MG63 (cell line): ENCODE measurements around the gene CTNND2. TPM values are rescaled to one million over a fixed set of nuclear protein-coding genes. Genes with fewer than 3 reads are reported as not detected.

Experiments
- DNase-seq: peaks from one replicate; pipeline ENCODE4 v3.0.0-alpha.2; 2020
- H3K27me3 ChIP-seq: fragments of 250-450 bp; sonication (Bioruptor Pico); 2 replicates; pipeline ENCODE4 v1.5.1; 2020; ENCODE audit warnings: mild to moderate bottlenecking, moderate library complexity
- H3K36me3 ChIP-seq: fragments of 250-450 bp; sonication (Bioruptor Pico); 2 replicates; pipeline ENCODE4 v1.5.1; 2020; ENCODE audit warnings: mild to moderate bottlenecking, moderate library complexity
- H3K4me3 ChIP-seq: fragments of 250-450 bp; sonication (Bioruptor Pico); 2 replicates; pipeline ENCODE4 v1.5.1; 2020; ENCODE audit warnings: mild to moderate bottlenecking, moderate library complexity
- H3K9me3 ChIP-seq: fragments of 250-450 bp; sonication (Bioruptor Pico); 2 replicates; pipeline ENCODE4 v1.5.1; 2020; ENCODE audit warnings: mild to moderate bottlenecking, moderate library complexity
- total RNA-seq: library from RNA; depleted of rRNA; stranded (reverse); fragments of >200 nt; shearing (Covaris generic); gene quantifications from 2 replicates; pipeline ENCODE4 v1.2.3, GENCODE V29; 2014; ENCODE audit warnings: low replicate concordance

CTNND2 gene
- total RNA-seq, 1 experiment from 2014 or later: 0.13 TPM

DNA sequence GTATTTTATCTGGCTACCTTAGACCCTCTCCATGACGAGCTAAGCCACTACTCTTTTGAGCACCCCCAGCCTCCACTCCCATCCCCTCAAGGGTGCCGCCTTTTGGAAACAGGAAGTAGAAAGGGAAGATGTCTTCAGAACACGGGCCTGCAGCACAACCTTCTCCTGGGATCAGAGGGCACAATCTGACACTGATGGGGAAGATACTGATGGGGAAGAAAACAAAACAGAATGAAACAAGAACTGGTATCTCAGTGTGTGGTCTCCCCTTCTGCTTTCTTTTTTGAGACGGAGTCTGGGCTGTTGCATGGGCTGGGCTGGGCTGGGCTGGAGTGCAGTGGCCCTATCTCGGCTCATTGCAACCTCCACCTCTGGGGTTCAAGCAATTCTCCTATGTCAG lies 603.5 kb downstream of the CTNND2 start:
- Histone ChIP-seq H3K27me3 (no peaks in the 10 kb centered on the region), H3K4me3 (no peak overlapping the region), H3K9me3 (no peaks in the 10 kb centered on the region), H3K36me3 (no peaks in the 10 kb centered on the region)
- no peak for DNase-seq

DNA sequence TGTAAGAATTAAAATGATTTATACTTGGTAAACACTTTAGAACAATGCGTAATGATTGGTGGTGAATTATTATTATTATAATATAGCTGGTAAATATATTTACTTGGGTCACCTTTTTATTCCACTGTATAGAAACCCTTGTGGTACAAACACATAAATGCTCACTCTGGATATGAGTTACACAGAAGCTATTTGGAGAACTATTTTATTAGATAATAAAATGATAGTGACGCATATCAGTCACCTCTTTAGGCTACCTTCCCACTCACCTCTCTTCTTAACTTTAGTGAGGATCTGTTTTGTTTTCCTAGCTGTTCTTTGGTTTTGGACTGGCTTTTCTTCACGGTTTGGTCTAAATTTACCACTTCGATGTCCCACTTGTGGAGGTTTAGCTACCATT lies 605.4 kb downstream of the CTNND2 start:
- Histone ChIP-seq H3K9me3 (0 out of 2 replicates have a peak, but pooled peaks cover 3% of the 10 kb centered on the region), H3K4me3 (no peak overlapping the region)

GRCh38 chr5:11293523-11293922 lies 610.7 kb downstream of the CTNND2 start:
- H3K9me3 ChIP-seq: 0 out of 2 replicates have a peak, but pooled peaks cover 3% of the 10 kb centered on the region
- H3K27me3 ChIP-seq: peaks cover 11% of the 10 kb centered on the region
- no peak overlapping the region for H3K4me3 ChIP-seq
- no peaks in the 10 kb centered on the region for H3K36me3 ChIP-seq
- DNase-seq: no peak

More for the DNA sequence above, 605.4 kb downstream of the CTNND2 start:
- DNase-seq: no peak
- Histone ChIP-seq H3K36me3 (no peaks in the 10 kb centered on the region), H3K27me3 (peaks cover 4% of the 10 kb centered on the region)

DNA sequence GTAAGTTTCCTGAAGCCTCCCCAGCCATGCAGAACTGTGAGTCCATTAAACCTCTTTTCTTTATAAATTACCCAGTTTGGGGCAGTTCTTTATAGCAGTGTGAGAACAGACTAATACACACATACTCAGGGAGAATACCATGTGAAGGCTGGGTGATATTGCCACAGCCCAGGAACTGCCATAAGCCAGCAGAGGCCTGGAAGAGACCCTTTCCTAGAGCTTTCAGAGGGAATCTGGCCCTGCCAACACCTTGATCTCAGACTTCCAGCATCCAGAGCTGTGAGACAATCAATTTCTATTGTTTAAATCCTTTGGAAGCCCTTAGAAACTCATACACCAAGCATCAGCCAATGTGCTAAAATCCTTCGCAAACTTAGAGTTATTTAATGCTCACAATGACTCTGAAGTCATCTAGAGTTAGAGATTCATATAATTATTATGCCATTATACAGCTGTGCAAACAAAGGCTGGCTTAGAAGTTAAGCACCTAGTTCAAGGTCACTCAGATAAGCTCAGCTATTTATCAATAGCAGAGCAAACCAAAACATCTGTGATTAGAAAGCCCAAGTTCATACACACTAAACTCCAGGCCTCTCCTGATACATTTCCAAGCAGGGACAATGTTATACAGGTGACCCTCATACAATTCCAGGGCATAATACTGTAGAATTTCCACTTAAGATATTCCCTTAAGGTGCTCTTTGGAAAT lies 611.4 kb downstream of the CTNND2 start:
- Histone ChIP-seq H3K9me3 (0 out of 2 replicates have a peak, but pooled peaks cover 3% of the 10 kb centered on the region), H3K36me3 (no peaks in the 10 kb centered on the region), H3K4me3 (no peak overlapping the region), H3K27me3 (peaks cover 11% of the 10 kb centered on the region)
- no peak for DNase-seq

DNA sequence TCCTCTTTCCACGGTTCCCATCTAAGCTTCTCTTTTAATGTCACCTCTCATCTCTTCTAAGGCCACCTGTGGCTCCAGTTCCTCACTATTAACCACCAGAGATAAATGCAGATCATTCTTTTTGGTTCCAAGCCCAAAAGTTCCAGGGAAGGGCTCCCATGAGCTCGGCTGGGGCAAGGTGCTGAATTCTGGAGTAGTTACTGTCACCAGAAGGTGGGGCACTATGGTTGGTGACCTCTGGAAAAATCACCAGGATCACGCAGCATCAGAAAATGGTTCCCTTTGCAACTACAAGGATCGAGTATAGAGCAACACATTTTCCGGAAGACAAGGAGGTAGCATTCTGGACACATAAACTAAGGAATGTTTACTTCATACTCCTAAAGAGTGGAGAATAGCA lies 614.5 kb downstream of the CTNND2 start:
- H3K4me3 ChIP-seq: no peak overlapping the region
- no peak for DNase-seq
- H3K36me3 ChIP-seq: no peaks in the 10 kb centered on the region
- H3K9me3 ChIP-seq: no peaks in the 10 kb centered on the region
- peaks cover 11% of the 10 kb centered on the region for H3K27me3 ChIP-seq

GRCh38 chr5:11289208-11289607 lies 615.0 kb downstream of the CTNND2 start:
- H3K36me3 ChIP-seq: no peaks in the 10 kb centered on the region
- no peak overlapping the region for H3K4me3 ChIP-seq
- H3K27me3 ChIP-seq: peaks cover 8% of the 10 kb centered on the region
- no peak for DNase-seq
- H3K9me3 ChIP-seq: no peaks in the 10 kb centered on the region

- Histone ChIP-seq H3K4me3 (no peak overlapping the region), H3K27me3 (no peaks in the 10 kb centered on the region; the same call in 1 of the 2 replicates), H3K36me3 (no peaks in the 10 kb centered on the region), H3K9me3 (no peaks in the 10 kb centered on the region)
- DNase-seq: no peak
Measured at GRCh38 chr5:11281842-11282241, 622.4 kb downstream of the CTNND2 start.

DNA sequence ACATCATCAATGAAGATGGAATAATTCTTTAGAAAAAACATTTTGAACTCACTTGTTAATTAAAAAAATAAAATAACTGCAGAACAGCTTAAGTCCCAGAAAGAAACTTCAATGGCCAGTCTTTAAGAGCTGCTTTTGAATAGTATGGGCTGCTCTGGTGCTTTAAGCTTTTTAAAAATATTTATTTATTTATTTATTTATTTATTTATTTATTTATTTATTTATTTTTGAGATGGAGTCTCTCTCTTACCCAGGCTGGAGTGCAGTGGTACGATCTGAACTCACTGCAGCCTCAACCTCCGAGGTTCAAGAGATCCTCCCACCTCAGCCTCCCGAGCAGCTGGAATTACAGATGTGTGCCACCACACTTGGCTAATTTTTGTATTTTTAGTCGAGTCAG lies 626.9 kb downstream of the CTNND2 start:
- DNase-seq: no peak
- H3K9me3 ChIP-seq: no peaks in the 10 kb centered on the region

GRCh38 chr5:11273180-11273903 lies 630.9 kb downstream of the CTNND2 start:
- Histone ChIP-seq H3K9me3 (no peaks in the 10 kb centered on the region), H3K27me3 (peaks cover 2% of the 10 kb centered on the region; the same call in 1 of the 2 replicates), H3K36me3 (no peaks in the 10 kb centered on the region), H3K4me3 (no peak overlapping the region)
- no peak for DNase-seq

More for the DNA sequence above, 626.9 kb downstream of the CTNND2 start:
- Histone ChIP-seq H3K27me3 (no peaks in the 10 kb centered on the region; the same call in 1 of the 2 replicates), H3K36me3 (no peaks in the 10 kb centered on the region), H3K4me3 (no peak overlapping the region)

DNA sequence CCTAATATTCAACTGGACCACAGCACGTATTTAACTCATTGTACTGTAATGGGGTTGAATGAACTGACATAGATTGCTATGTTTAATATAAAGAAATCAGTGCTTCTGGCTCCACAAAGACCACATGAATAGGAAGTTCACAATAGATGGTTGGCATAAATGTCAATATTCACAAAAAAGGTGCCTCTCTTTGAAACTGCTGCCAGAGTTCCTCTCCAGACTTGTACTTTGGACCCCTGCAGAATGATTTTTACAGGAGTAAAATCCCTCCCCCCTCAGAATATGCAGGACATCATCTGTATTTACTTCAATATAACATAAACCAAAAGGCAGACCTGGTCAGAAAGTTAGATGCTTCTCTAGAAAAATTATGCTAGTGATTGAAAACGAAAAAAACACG lies 634.7 kb downstream of the CTNND2 start:
- no peaks in the 10 kb centered on the region for H3K9me3 ChIP-seq
- no peak for DNase-seq
- H3K27me3 ChIP-seq: 0 out of 2 replicates have a peak, but pooled peaks cover 2% of the 10 kb centered on the region

DNA sequence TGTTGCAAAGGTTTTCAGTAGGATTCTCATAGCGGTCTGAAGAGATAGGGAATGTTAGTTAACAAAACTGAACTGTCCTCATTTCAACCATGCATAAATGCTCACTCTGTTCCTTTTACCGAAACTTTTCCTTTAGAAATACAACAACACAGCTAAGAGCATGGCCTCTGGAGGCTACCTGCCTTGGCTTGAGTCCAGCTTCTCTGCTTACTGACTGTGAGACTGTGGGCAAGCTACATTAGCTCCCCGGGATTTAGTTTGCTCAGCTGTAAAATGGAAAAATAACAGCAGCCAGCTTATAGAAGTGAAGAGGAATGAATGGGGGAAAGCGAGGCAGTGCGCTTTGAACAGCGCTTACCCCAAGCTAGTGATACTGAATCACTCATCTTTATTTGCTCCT lies 635.4 kb downstream of the CTNND2 start:
- no peaks in the 10 kb centered on the region for H3K36me3 ChIP-seq
- 0 out of 2 replicates have a peak, but pooled peaks cover 2% of the 10 kb centered on the region for H3K27me3 ChIP-seq
- no peak for DNase-seq
- H3K9me3 ChIP-seq: no peaks in the 10 kb centered on the region
- no peak overlapping the region for H3K4me3 ChIP-seq

More for the DNA sequence above, 634.7 kb downstream of the CTNND2 start:
- Histone ChIP-seq H3K4me3 (no peak overlapping the region), H3K36me3 (no peaks in the 10 kb centered on the region)

GRCh38 chr5:11266331-11266730 lies 637.9 kb downstream of the CTNND2 start:
- no peaks in the 10 kb centered on the region for H3K36me3 ChIP-seq
- H3K4me3 ChIP-seq: no peak overlapping the region
- DNase-seq: no peak
- H3K9me3 ChIP-seq: no peaks in the 10 kb centered on the region
- H3K27me3 ChIP-seq: 0 out of 2 replicates have a peak, but pooled peaks cover 2% of the 10 kb centered on the region

GRCh38 chr5:11261241-11261640 lies 643.0 kb downstream of the CTNND2 start:
- H3K4me3 ChIP-seq: no peak overlapping the region
- no peaks in the 10 kb centered on the region for H3K27me3 ChIP-seq
- no peaks in the 10 kb centered on the region for H3K36me3 ChIP-seq
- no peaks in the 10 kb centered on the region for H3K9me3 ChIP-seq
- no peak for DNase-seq

- DNase-seq: no peak
Measured at GRCh38 chr5:11258001-11258400, 646.2 kb downstream of the CTNND2 start.

DNA sequence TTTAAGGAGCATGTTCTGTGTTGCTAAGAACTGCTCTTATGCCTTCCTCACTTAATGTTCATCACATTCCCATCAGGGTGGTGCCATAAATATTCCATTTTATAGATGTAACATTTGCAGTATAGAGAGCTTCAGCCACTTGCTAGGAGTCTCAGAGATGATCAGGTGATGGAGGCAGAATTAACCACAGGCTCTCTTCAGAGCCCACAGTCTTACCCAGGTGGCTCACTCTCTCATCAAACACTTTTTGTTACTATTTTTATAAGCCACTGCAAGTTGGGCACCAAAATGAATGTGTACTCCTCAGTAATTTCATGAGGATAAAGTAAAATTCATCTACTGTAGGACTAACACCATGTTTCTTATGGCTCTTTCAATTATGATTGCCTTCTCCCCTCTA lies 651.7 kb downstream of the CTNND2 start:
- H3K27me3 ChIP-seq: no peaks in the 10 kb centered on the region
- DNase-seq: no peak
- no peaks in the 10 kb centered on the region for H3K9me3 ChIP-seq
- H3K36me3 ChIP-seq: no peaks in the 10 kb centered on the region
- H3K4me3 ChIP-seq: no peak overlapping the region

More at GRCh38 chr5:11258001-11258400, 646.2 kb downstream of the CTNND2 start:
- Histone ChIP-seq H3K4me3 (no peak overlapping the region), H3K36me3 (no peaks in the 10 kb centered on the region), H3K27me3 (no peaks in the 10 kb centered on the region), H3K9me3 (no peaks in the 10 kb centered on the region)

DNA sequence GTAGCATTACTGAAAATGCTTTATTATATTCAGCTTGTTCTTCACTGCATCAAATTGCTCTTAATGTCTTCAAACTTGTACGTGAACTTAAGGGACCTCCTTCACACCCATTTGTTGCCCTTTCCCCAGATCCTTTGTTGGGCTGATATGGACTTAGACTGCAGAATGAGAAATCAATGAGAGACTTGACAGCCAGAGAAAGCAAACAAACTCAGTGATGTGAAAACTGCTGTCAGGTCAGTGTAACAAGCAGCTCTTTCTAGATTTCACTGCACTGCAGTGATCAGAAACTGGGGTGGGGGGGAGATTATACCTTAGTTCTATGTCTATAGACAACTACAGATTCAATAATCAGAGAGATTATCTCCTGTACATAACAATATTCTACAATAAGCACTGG lies 652.2 kb downstream of the CTNND2 start:
- H3K4me3 ChIP-seq: no peak overlapping the region
- no peak for DNase-seq
- H3K27me3 ChIP-seq: no peaks in the 10 kb centered on the region
- no peaks in the 10 kb centered on the region for H3K9me3 ChIP-seq
- H3K36me3 ChIP-seq: no peaks in the 10 kb centered on the region

GRCh38 chr5:11251247-11251646 lies 653.0 kb downstream of the CTNND2 start:
- Histone ChIP-seq H3K4me3 (no peak overlapping the region), H3K36me3 (no peaks in the 10 kb centered on the region), H3K27me3 (no peaks in the 10 kb centered on the region), H3K9me3 (no peaks in the 10 kb centered on the region)
- DNase-seq: no peak
